Activated CD8-positive, alpha-beta T cell treated with anti-CD3 and anti-CD28 coated beads, Interleukin-2, amount 10 ng/mL, durations not matched to agents 7 days and 5 days (primary cell): ENCODE measurements around the gene SYNRG. TPM values are rescaled to one million over a fixed set of nuclear protein-coding genes. Genes with fewer than 3 reads are reported as not detected.
A peak's percentile ranks its signal among the peaks of the same experiment; 100 is the strongest.
"Not testable (repeated sequence)": the region's sequence is repeated elsewhere in the genome, so short reads cannot be mapped to it uniquely, and the experiment has no call there.

Experiments
- ATAC-seq: fragments of 150-1000 bp; cut with Tn5 transposase; one replicate; pipeline ENCODE4 v1.10.0; 2021; ENCODE audit warnings: moderate library complexity
- CTCF ChIA-PET: fragments of 350-600 bp; sonication (Branson Sonifier 250); formaldehyde crosslinking; loops from one replicate; lab custom pipeline; 2021; ENCODE audit warnings: antibody characterized with exemption; lab: Charles Lee
- POLR2A ChIA-PET: fragments of 350-600 bp; sonication (Branson Sonifier 250); formaldehyde crosslinking; loops from one replicate; lab custom pipeline; 2021; ENCODE audit warnings: antibody characterized with exemption; lab: Charles Lee
- DNase-seq: peaks from one replicate; pipeline ENCODE4 v3.0.0-alpha.2; 2020
- H3K27ac Mint-ChIP-seq: one replicate; pipeline ENCODE4 v1.8.0; 2021; ENCODE audit warnings: mild to moderate bottlenecking, mixed read lengths
- H3K27me3 Mint-ChIP-seq: one replicate; pipeline ENCODE4 v1.8.0; 2021; ENCODE audit warnings: low read depth, mixed read lengths
- H3K36me3 Mint-ChIP-seq: one replicate; pipeline ENCODE4 v1.8.0; 2021; ENCODE audit warnings: low read depth, mixed read lengths
- H3K4me1 Mint-ChIP-seq: one replicate; pipeline ENCODE4 v1.8.0; 2021; ENCODE audit warnings: low read depth, mixed read lengths
- H3K4me3 Mint-ChIP-seq: one replicate; pipeline ENCODE4 v1.8.0; 2021; ENCODE audit warnings: mild to moderate bottlenecking, mixed read lengths
- H3K9me3 Mint-ChIP-seq: one replicate; pipeline ENCODE4 v1.8.0; 2022; ENCODE audit warnings: mixed read lengths; ENCODE audit not compliant: insufficient read depth
- total RNA-seq, 2 experiments: library from RNA; stranded (reverse); gene quantifications; one replicate each; pipeline ENCODE4 v1.2.3, GENCODE V29; 2021

The SYNRG gene
- total RNA-seq, 2 experiments from 2014 or later = 97.4 to 105 TPM

- ChIA-PET CTCF (interaction anchor here (1.7 kb wide), 1 partner anchor 10 kb away, joined by 4 read pairs; no protein-coding TSS in a partner anchor), POLR2A (interaction anchor here (0.6 to 0.7 kb wide), 2 partner anchors 24 to 71 kb away, joined by 4 read pairs; no protein-coding TSS in a partner anchor)
- Mint-ChIP-seq H3K36me3 (peaks cover 55% of the 10 kb centered on the region), H3K4me1 (peaks cover 20% of the 10 kb centered on the region), H3K27ac (no peak overlapping the region), H3K4me3 (no peak overlapping the region), H3K9me3 (no peaks in the 10 kb centered on the region), H3K27me3 (no peaks in the 10 kb centered on the region)
- DNase-seq (no peak), ATAC-seq (no peak)
Measured at GRCh38 chr17:37516127-37516571, 93.1 kb downstream of the SYNRG start.

GRCh38 chr17:37513711-37514110, 95.5 kb downstream of the SYNRG start:
- ATAC-seq = no peak
- CTCF ChIA-PET = no interaction called here
- H3K27ac Mint-ChIP-seq = no peak overlapping the region

GRCh38 chr17:37512442-37513068, 96.7 kb downstream of the SYNRG start:
- peaks cover 6% of the 10 kb centered on the region for H3K4me1 Mint-ChIP-seq
- no peak overlapping the region for H3K4me3 Mint-ChIP-seq
- no peak for ATAC-seq
- H3K9me3 Mint-ChIP-seq = no peaks in the 10 kb centered on the region
- POLR2A ChIA-PET = no interaction called here
- H3K36me3 Mint-ChIP-seq = peaks cover 27% of the 10 kb centered on the region
- H3K27ac Mint-ChIP-seq = no peak overlapping the region
- no peaks in the 10 kb centered on the region for H3K27me3 Mint-ChIP-seq
- DNase-seq = no peak
- CTCF ChIA-PET = interaction anchor here (2.0 kb wide), 1 partner anchor 139 kb away, joined by 5 read pairs; no protein-coding TSS in a partner anchor

More at GRCh38 chr17:37513711-37514110, 95.5 kb downstream of the SYNRG start:
- Mint-ChIP-seq H3K4me1 (peaks cover 7% of the 10 kb centered on the region), H3K36me3 (peaks cover 38% of the 10 kb centered on the region), H3K27me3 (no peaks in the 10 kb centered on the region), H3K9me3 (no peaks in the 10 kb centered on the region), H3K4me3 (no peak overlapping the region)
- POLR2A ChIA-PET = no interaction called here
- DNase-seq = no peak

DNA sequence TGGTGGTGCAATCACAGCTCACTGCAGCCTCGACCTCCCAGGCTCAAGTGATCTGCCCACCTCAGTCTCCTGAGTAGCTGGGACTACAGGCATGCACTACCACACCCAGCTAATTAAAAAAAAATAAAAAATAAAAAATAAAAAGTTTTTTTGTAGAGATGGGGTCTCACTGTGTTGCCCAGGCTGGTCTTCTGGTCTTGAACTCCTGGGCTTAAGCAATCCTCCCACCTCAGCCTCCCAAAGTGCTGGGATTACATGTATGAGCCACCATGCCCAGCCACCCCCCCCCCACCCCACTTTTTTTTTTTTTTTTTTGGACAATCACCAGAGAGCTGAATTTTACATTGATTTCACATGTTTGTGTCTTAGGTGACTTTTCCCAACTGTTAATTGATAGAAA, 97.6 kb downstream of the SYNRG start:
- H3K4me1 Mint-ChIP-seq, DNase-seq, ATAC-seq, H3K27me3 Mint-ChIP-seq, H3K9me3 Mint-ChIP-seq, POLR2A ChIA-PET, H3K4me3 Mint-ChIP-seq, H3K27ac Mint-ChIP-seq: not testable (repeated sequence)
- H3K36me3 Mint-ChIP-seq = peaks cover 20% of the 10 kb centered on the region
- CTCF ChIA-PET = interaction anchor here (2.0 kb wide), 1 partner anchor 138 kb away, joined by 5 read pairs; no protein-coding TSS in a partner anchor

GRCh38 chr17:37510056-37510455, 99.2 kb downstream of the SYNRG start:
- no peak for ATAC-seq
- no peak overlapping the region for H3K27ac Mint-ChIP-seq
- CTCF ChIA-PET = no interaction called here

DNA sequence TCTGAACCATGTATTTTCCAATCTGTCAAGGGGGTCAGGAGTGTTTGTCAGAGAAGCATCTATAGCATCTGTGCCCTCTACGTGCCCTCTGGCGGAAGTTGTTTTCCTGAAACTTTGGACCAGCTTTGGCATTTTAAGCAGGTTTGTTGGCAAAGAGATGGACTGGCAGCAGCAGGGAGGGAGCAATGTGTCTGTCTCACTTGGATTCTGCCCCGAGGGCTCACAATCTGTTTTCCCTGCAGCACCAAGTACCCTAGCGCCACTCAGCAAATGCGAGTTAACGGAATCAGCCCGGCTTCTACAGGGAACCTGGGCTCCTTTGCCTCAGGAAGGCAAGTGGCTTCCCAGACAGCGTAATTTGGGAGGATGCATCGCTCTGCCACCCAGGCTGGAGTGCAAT, 102.1 kb downstream of the SYNRG start:
- ChIA-PET POLR2A (interaction anchor here (1.1 kb wide), 1 partner anchor 10 kb away, joined by 3 read pairs; no protein-coding TSS in a partner anchor), CTCF (interaction anchor here (1.5 to 2.0 kb wide), 2 partner anchors 10 to 12 kb away, joined by 4 read pairs; no protein-coding TSS in a partner anchor)
- peaks cover 2% of the 10 kb centered on the region for H3K36me3 Mint-ChIP-seq
- H3K27ac Mint-ChIP-seq = no peak overlapping the region
- H3K27me3 Mint-ChIP-seq = no peaks in the 10 kb centered on the region
- no peak for ATAC-seq
- no peak for DNase-seq
- H3K4me1 Mint-ChIP-seq = peaks cover 11% of the 10 kb centered on the region
- no peaks in the 10 kb centered on the region for H3K9me3 Mint-ChIP-seq
- H3K4me3 Mint-ChIP-seq = no peak overlapping the region

More at GRCh38 chr17:37510056-37510455, 99.2 kb downstream of the SYNRG start:
- Mint-ChIP-seq H3K36me3 (peaks cover 16% of the 10 kb centered on the region), H3K4me1 (peaks cover 11% of the 10 kb centered on the region), H3K4me3 (no peak overlapping the region), H3K9me3 (no peaks in the 10 kb centered on the region), H3K27me3 (no peaks in the 10 kb centered on the region)
- DNase-seq = no peak
- POLR2A ChIA-PET = no interaction called here

DNA sequence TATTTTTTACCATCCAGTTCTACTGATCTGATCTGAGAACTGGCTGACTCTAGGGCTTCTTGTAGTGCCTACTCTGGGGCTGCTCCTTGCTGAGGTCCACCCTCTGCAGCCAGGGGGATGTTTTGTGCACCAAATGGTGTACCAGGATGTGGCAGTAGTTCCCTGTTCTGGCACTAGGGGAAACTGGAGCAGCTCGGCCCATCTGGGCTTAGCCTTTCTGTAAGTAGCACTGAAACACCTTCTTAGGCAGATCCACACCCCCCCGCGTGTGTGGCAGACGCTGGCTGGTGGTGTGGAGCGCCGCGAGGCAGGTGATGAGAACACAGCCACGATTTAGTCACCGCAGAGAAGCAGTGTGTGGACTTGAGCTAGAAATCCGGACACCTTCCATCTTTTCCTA, 102.5 kb downstream of the SYNRG start:
- no peak overlapping the region for H3K27ac Mint-ChIP-seq
- peaks cover 11% of the 10 kb centered on the region for H3K4me1 Mint-ChIP-seq
- ChIA-PET POLR2A (interaction anchor here (1.1 kb wide), 1 partner anchor 10 kb away, joined by 3 read pairs; no protein-coding TSS in a partner anchor), CTCF (interaction anchor here (1.5 to 2.0 kb wide), 2 partner anchors 10 to 12 kb away, joined by 4 read pairs; no protein-coding TSS in a partner anchor)
- H3K4me3 Mint-ChIP-seq = no peak overlapping the region
- H3K9me3 Mint-ChIP-seq = no peaks in the 10 kb centered on the region
- no peaks in the 10 kb centered on the region for H3K27me3 Mint-ChIP-seq
- H3K36me3 Mint-ChIP-seq = no peaks in the 10 kb centered on the region
- ATAC-seq = peak; percentile 64
- peak; percentile 52 for DNase-seq

GRCh38 chr17:37505333-37505732, 103.9 kb downstream of the SYNRG start:
- H3K9me3 Mint-ChIP-seq = no peaks in the 10 kb centered on the region
- DNase-seq (no peak), ATAC-seq (no peak)
- ChIA-PET POLR2A (no interaction called here), CTCF (interaction anchor here (1.0 to 2.0 kb wide), 2 partner anchors 11 to 132 kb away, joined by 3 to 4 read pairs; no protein-coding TSS in a partner anchor)
- no peak overlapping the region for H3K4me3 Mint-ChIP-seq
- no peak overlapping the region for H3K27ac Mint-ChIP-seq
- no peaks in the 10 kb centered on the region for H3K36me3 Mint-ChIP-seq
- no peaks in the 10 kb centered on the region for H3K27me3 Mint-ChIP-seq
- H3K4me1 Mint-ChIP-seq = peaks cover 5% of the 10 kb centered on the region

GRCh38 chr17:37503148-37503547, 106.1 kb downstream of the SYNRG start:
- H3K4me1 Mint-ChIP-seq = peaks cover 5% of the 10 kb centered on the region
- no peak overlapping the region for H3K27ac Mint-ChIP-seq
- no peaks in the 10 kb centered on the region for H3K36me3 Mint-ChIP-seq
- CTCF ChIA-PET = no interaction called here
- no peaks in the 10 kb centered on the region for H3K27me3 Mint-ChIP-seq
- POLR2A ChIA-PET = no interaction called here
- H3K4me3 Mint-ChIP-seq = no peak overlapping the region
- ATAC-seq = no peak
- no peaks in the 10 kb centered on the region for H3K9me3 Mint-ChIP-seq
- DNase-seq = no peak

GRCh38 chr17:37502009-37502936, 106.9 kb downstream of the SYNRG start:
- DNase-seq (no peak), ATAC-seq (no peak)
- POLR2A ChIA-PET = no interaction called here
- Mint-ChIP-seq H3K9me3 (no peaks in the 10 kb centered on the region), H3K36me3 (no peaks in the 10 kb centered on the region), H3K27ac (no peak overlapping the region), H3K4me3 (no peak overlapping the region), H3K27me3 (no peaks in the 10 kb centered on the region), H3K4me1 (peaks cover 5% of the 10 kb centered on the region)
- CTCF ChIA-PET = interaction anchor here (1.4 kb wide), 1 partner anchor 12 kb away, joined by 3 read pairs; no protein-coding TSS in a partner anchor

DNA sequence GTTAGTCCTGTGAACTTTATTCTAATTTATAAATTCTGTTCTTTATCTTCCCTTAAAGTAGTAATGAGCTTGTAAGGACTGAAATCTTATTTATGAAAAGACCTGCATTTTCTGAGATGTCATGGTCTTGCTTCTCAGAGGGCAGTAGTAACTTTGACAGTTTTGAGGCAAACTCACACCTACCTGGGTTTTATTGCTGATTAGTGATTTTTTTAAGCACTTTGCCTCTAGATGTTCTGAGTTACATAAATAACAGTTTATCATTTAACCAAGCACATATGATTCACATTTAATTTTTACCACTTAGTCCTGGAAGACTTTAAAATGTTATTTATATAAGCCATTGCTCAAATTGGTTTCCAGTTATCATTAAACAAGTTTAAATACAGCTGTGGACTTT, 108.8 kb downstream of the SYNRG start:
- Mint-ChIP-seq H3K9me3 (no peaks in the 10 kb centered on the region), H3K27me3 (no peaks in the 10 kb centered on the region), H3K27ac (no peak overlapping the region), H3K36me3 (no peaks in the 10 kb centered on the region), H3K4me3 (no peak overlapping the region), H3K4me1 (no peaks in the 10 kb centered on the region)
- DNase-seq (no peak), ATAC-seq (no peak)
- CTCF ChIA-PET = no interaction called here
- POLR2A ChIA-PET = no interaction called here
